ENCODE data around the gene PNO1.

DNA sequence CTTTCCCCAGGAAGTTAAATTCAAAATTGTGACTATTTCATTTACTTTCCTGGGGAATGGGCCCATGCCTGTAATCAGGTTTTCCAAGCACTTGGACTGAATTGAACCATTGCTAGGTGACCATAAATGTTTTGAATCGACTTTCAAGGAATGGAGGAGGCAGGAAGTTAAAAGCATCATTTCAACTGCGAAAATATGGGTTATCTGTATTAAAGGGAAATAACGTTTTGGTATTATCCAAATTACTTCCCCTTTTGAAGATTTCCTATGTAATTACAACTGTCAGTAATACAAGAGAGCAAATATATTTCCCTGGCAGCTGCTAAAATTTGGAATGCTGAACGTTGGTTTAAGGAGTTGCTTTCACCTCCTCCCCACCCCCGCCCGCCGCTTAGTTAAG, 19.0 kb downstream of the PNO1 start:
- TF ChIP-seq BHLHE40 (IDR thresholded peaks at IDR 0.05; ENCODE audit: borderline replicate concordance) (no peak), TARDBP (IDR thresholded peaks at IDR 0.05) (no peak), FOXM1 (IDR thresholded peaks at IDR 0.05; ENCODE audit: borderline replicate concordance) (no peak), ZNF384 (IDR thresholded peaks at IDR 0.05) (no peak), LEF1 (IDR thresholded peaks at IDR 0.05; ENCODE audit: borderline replicate concordance) (no peak)
